ENCODE measurements around the gene ZNF264.
"Not testable (repeated sequence)": the region's sequence is repeated elsewhere in the genome, so short reads cannot be mapped to it uniquely, and the experiment has no call there.

The ZNF264 gene

DNA sequence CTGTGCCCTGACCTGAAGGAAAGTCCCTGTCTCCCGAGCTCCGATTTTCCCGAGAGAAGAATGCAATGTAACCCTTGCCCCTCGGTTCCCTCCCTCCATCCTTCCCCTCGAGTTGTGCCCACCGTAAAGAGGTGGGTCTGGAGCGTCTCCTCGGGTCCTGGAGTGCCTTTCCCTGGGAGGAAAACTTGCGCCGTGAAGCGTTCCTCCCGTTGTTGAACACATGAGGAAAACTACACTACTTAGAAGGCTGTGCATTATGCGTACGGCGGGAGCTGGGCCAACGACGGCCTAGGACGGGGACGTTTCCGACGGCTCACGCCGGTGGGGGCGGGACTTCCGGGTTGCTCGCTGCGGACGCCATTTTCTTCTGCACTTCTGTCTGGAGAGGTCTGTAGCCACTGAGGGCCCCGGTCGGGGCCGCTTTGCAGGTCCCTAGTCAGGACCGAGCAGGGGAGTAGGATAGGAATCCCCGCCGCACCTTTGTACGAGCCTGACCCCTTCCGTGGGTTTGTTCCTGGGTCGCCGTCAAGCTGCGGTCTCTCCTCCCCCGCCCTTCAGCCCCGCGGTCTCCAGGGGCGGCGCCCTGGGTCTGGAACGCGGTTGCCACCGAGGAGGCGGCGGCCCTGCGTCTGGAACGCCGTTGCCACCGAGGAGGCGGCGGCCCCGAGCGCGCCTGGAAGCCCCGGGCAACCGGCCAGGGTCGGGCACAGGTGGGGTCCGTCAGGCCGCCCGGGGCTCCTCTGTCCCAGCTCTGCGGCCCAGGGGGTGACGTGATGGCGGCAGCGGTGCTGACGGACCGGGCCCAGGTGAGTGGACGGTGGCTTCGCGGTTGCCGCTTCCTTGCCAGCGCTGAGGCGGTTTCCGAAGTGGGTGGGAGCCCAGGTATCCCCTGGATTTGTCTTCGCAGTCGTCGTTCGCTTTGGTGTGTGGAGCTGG lies at the start of gene ZNF264:
TSS of gene ZNF264 (plus strand) at position 360 of the 936 bp plus-strand sequence. CDS start at position 774, 414 bp downstream.
- Histone ChIP-seq H3K36me3 (ENCODE audit: control insufficient read depth, insufficient read depth, low read length) (peaks cover 24% of the 10 kb centered on the region), H3K4me1 (ENCODE audit: control insufficient read depth, insufficient read depth, low read length) (peaks cover 7% of the 10 kb centered on the region), H3K27me3 (ENCODE audit: control insufficient read depth, insufficient read depth, low read length) (no peaks in the 10 kb centered on the region), H3K27ac (ENCODE audit: low read depth, low read length) (peak within 1 kb of the TSS; percentile 88), H3K4me3 (ENCODE audit: low read length) (peak within 1 kb of the TSS; percentile 82), H3K9ac (ENCODE audit: low read length) (peak within 1 kb of the TSS; percentile 87)

DNA sequence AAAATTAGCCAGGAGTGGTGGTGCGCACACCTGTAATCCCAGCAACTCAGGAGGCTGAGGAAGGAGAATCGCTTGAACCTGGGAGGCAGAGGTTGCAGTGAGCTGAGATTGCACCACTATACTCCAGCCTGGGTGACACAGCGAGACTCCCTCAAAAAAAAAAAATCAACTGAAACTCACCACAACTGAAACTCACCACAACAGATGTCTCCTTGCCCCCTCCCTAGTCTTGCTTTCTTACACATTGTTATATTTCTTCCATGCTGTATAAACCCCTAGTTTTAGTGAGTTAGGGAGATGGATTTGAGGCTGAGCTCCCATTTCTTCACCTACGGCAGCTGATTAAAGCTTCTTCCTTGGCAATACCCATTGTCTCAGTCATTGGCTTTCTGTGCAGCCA lies 49.6 kb upstream of the ZNF264 start:
- no peaks in the 10 kb centered on the region for H3K4me1 ChIP-seq (ENCODE audit: control insufficient read depth, insufficient read depth, low read length)
- no peak overlapping the region for H3K27ac ChIP-seq (ENCODE audit: low read depth, low read length)
- H3K9ac ChIP-seq (ENCODE audit: low read length): no peak overlapping the region
- no peak overlapping the region for H3K4me3 ChIP-seq (ENCODE audit: low read length)
- no peaks in the 10 kb centered on the region for H3K27me3 ChIP-seq (ENCODE audit: control insufficient read depth, insufficient read depth, low read length)
- no peaks in the 10 kb centered on the region for H3K36me3 ChIP-seq (ENCODE audit: control insufficient read depth, insufficient read depth, low read length)

DNA sequence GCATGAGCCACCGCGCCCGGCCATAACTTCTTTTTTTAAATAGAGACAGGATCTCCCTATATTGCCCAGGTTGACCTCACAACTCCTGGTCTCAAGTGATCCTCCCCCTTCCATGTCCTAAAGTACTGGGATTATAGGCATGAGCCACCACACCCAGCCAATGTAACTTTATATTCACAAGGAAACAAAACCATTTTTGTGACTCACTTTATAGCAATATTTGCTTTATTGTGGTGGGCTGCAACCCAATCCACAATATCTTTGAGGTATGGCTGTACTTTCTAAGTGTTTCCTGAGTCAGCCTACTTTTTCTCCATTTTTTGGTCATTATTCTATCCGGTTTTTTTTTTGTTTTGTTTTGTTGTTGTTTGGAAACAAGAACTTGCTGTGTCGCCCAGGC lies 38.4 kb upstream of the ZNF264 start:
- Histone ChIP-seq H3K4me1 (ENCODE audit: control insufficient read depth, insufficient read depth, low read length) (no peaks in the 10 kb centered on the region), H3K4me3 (ENCODE audit: low read length) (no peak overlapping the region), H3K36me3 (ENCODE audit: control insufficient read depth, insufficient read depth, low read length) (no peaks in the 10 kb centered on the region), H3K27ac (ENCODE audit: low read depth, low read length) (no peak overlapping the region), H3K9ac (ENCODE audit: low read length) (no peak overlapping the region), H3K27me3 (ENCODE audit: control insufficient read depth, insufficient read depth, low read length) (no peaks in the 10 kb centered on the region)

DNA sequence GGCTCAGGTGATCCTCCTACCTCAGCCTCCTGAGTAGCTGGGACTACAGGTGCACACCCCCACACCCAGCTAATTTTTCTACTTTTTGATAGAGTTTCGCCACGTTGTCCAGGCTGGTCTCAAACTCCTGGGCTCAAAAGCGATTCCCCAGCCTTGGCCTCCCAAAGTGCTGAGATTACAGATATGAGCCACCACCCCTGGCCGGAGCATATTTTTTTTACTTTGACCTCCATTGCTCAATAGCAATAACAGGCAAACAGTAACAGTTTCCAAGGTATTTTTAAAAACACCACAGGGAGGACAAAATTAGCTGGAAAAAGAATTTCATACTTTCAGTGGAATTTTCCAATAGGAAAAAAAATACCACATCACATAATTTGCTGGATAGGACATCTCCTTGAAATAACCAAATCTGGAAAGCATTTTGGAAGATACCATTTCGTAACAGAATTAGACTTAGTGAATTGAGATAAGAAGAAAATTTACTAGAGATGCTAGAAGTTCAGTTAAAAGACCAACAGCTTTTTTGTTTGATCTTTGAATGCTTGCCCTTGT lies 29.2 kb upstream of the ZNF264 start:
- H3K36me3 ChIP-seq (ENCODE audit: control insufficient read depth, insufficient read depth, low read length): no peaks in the 10 kb centered on the region
- no peak overlapping the region for H3K27ac ChIP-seq (ENCODE audit: low read depth, low read length)
- no peaks in the 10 kb centered on the region for H3K27me3 ChIP-seq (ENCODE audit: control insufficient read depth, insufficient read depth, low read length)
- no peaks in the 10 kb centered on the region for H3K4me1 ChIP-seq (ENCODE audit: control insufficient read depth, insufficient read depth, low read length)
- H3K9ac ChIP-seq (ENCODE audit: low read length): no peak overlapping the region
- no peak overlapping the region for H3K4me3 ChIP-seq (ENCODE audit: low read length)

DNA sequence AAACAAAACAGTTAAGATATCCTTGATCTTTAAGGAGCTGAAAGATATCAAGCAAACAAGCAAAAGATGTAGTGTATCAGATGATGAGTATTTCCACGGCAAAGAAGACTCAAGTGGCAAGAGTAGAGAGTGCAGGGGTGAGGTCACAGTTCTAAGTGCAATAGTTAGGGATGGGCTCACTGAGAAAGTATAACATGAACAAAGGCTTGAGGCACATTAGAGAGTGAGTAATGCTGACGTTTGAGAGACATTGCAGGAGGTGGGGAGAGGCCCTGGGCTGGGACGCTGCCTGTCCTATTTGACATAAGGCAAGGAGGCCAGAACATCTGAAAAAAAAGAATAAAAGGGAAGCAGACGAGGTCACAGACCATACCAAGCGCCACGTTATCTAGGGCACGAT lies 25.5 kb upstream of the ZNF264 start:
- Histone ChIP-seq H3K9ac (ENCODE audit: low read length) (no peak overlapping the region), H3K36me3 (ENCODE audit: control insufficient read depth, insufficient read depth, low read length) (no peaks in the 10 kb centered on the region), H3K27ac (ENCODE audit: low read depth, low read length) (no peak overlapping the region), H3K4me1 (ENCODE audit: control insufficient read depth, insufficient read depth, low read length) (no peaks in the 10 kb centered on the region), H3K4me3 (ENCODE audit: low read length) (no peak overlapping the region), H3K27me3 (ENCODE audit: control insufficient read depth, insufficient read depth, low read length) (no peaks in the 10 kb centered on the region)

DNA sequence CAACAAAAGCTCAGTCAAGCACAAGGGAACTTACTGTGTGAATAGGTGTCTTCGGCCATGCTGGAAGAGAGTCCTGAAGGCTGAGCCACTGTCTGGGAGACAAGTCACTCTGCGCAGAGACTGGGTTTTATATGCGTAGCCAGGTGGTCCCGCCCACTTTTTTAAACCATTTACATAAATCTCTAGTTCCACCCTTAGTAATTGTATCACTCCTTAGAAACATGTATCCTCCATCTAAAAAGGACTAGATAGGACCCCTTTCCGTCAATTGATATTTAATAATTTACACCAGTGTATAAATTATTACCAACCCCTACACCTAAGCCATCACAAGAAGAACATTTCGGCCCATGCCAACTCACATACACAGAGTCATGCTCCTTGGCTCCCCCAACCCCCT lies 23.9 kb upstream of the ZNF264 start, which contains the start of gene DUXA:
TSS of gene DUXA (minus strand) at position 101 of the 400 bp plus-strand sequence. CDS start at position 59, 42 bp downstream.
- Histone ChIP-seq H3K27me3 (ENCODE audit: control insufficient read depth, insufficient read depth, low read length) (no peaks in the 10 kb centered on the region), H3K4me1 (ENCODE audit: control insufficient read depth, insufficient read depth, low read length) (no peaks in the 10 kb centered on the region), H3K36me3 (ENCODE audit: control insufficient read depth, insufficient read depth, low read length) (no peaks in the 10 kb centered on the region), H3K4me3 (ENCODE audit: low read length) (no peak within 1 kb of the TSS), H3K9ac (ENCODE audit: low read length) (no peak within 1 kb of the TSS), H3K27ac (ENCODE audit: low read depth, low read length) (no peak within 1 kb of the TSS)

DNA sequence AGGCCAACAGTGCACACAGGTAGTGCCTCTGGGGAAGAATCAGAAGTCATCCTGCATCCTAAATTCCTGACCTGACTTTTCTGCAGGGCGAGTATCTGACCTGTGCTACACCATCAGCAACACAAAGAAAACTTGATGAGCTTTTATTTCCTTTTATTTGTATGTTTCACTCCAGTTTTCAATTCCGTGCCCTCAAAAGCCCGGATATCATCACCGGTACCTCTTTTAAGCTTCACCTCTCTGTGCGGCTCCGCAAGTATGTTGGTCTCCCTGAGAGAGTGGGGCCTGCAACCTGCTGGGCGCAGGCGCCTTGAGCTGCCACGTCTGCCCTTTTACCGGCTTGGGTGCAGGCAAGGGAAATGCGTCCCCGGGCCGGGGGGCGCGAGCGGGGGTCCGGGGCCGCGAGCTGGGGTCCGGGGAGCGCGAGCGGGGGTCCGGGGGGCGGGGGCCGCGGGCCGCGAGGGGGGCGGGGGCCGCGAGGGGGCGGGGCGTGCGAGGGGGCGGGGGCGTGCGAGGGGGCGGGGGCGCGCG lies 19.7 kb upstream of the ZNF264 start:
- Histone ChIP-seq H3K9ac (ENCODE audit: low read length) (no peak overlapping the region), H3K4me1 (ENCODE audit: control insufficient read depth, insufficient read depth, low read length) (no peaks in the 10 kb centered on the region), H3K27ac (ENCODE audit: low read depth, low read length) (no peak overlapping the region), H3K36me3 (ENCODE audit: control insufficient read depth, insufficient read depth, low read length) (no peaks in the 10 kb centered on the region), H3K4me3 (ENCODE audit: low read length) (no peak overlapping the region), H3K27me3 (ENCODE audit: control insufficient read depth, insufficient read depth, low read length) (no peaks in the 10 kb centered on the region)

DNA sequence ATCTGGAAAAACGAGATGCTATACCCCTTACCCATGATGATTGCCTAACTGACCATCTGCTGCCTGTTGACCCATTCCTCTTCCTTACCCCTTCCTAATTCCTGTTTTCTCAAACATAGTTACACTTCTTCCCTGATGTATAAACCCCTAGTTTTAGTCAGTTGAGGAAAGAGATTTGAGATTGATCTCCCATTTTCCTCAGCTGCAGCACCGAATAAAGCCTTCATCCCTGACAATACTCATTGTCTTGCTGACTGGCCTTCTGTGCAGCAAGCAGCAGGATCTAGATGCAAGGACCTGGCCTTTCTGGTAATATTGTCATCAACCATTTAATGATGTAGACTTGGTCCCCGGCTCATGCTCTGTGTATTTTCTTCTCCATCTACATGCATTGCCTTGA lies 999 bp upstream of the ZNF264 start:
- Histone ChIP-seq H3K9ac (ENCODE audit: low read length) (no peak overlapping the region), H3K27ac (ENCODE audit: low read depth, low read length) (no peak overlapping the region), H3K27me3 (ENCODE audit: control insufficient read depth, insufficient read depth, low read length) (no peaks in the 10 kb centered on the region), H3K36me3 (ENCODE audit: control insufficient read depth, insufficient read depth, low read length) (peaks cover 17% of the 10 kb centered on the region), H3K4me3 (ENCODE audit: low read length) (peak overlapping the region; percentile 82), H3K4me1 (ENCODE audit: control insufficient read depth, insufficient read depth, low read length) (peaks cover 7% of the 10 kb centered on the region)

DNA sequence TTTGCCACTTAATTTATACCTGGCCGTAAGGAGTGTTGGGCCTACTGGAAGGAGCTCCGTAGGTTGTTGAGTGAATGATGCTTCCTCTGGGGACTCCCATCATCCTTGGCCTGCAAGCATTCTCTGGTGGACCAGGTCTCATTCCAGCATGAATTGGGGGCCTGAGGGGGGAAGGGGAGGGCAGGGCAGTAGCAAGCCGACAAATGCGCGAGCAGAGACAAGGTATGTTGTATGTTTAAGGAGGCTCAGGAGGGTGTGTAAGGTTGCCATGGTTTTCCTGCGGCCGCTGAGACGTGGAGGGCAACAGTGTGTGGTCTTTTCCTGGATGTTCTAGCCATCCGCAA lies 749 bp downstream of the ZNF264 start:
- Histone ChIP-seq H3K27me3 (ENCODE audit: control insufficient read depth, insufficient read depth, low read length) (no peaks in the 10 kb centered on the region), H3K36me3 (ENCODE audit: control insufficient read depth, insufficient read depth, low read length) (peaks cover 30% of the 10 kb centered on the region), H3K4me1 (ENCODE audit: control insufficient read depth, insufficient read depth, low read length) (peaks cover 7% of the 10 kb centered on the region), H3K4me3 (ENCODE audit: low read length) (peak overlapping the region; percentile 82), H3K9ac (ENCODE audit: low read length) (peak overlapping the region; percentile 66), H3K27ac (ENCODE audit: low read depth, low read length) (peak overlapping the region; percentile 88)

DNA sequence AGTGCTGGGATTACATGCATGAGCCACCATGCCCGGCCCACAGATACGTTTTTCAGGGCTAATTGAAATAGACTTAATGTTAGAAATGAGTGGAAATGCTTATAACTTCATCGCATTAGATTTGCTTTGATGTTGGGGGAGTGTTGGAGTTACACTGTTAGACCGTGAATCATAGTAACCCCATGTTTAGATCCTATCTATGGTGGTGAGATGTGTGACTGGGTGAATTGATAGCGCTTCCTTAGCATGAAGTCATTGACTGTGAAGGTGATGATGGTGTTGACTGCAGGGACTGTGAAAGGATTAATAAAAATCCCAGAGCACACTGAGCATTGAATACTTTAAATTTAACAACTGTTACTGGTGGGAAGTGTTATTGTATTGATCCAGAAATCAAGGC lies 1.7 kb downstream of the ZNF264 start:
- Histone ChIP-seq H3K4me1 (ENCODE audit: control insufficient read depth, insufficient read depth, low read length) (peaks cover 7% of the 10 kb centered on the region), H3K36me3 (ENCODE audit: control insufficient read depth, insufficient read depth, low read length) (peaks cover 31% of the 10 kb centered on the region), H3K4me3 (ENCODE audit: low read length) (peak overlapping the region; percentile 40), H3K27me3 (ENCODE audit: control insufficient read depth, insufficient read depth, low read length) (no peaks in the 10 kb centered on the region), H3K27ac (ENCODE audit: low read depth, low read length) (no peak overlapping the region), H3K9ac (ENCODE audit: low read length) (no peak overlapping the region)

DNA sequence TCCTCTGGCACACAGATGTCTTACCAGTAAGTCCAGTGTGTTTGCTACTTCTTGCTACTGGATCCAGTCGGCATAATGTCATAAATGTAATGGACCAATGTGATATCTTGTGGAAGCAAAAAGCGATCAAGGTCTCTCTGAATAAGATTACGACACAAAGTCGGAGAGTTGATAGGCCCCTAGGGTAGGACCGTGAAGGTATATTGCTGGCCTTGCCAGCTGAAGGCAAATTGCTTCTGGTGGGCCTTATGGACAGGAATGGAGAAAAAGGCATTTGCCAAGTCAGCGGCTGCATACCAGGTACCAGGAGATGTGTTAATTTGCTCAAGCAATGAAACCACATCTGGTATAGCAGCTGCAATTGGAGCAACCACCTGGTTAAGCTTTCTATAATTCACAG lies 6.6 kb downstream of the ZNF264 start:
- H3K36me3 ChIP-seq (ENCODE audit: control insufficient read depth, insufficient read depth, low read length): peaks cover 44% of the 10 kb centered on the region
- not testable (repeated sequence) for H3K4me3 ChIP-seq (ENCODE audit: low read length); H3K27ac ChIP-seq (ENCODE audit: low read depth, low read length); H3K27me3 ChIP-seq (ENCODE audit: control insufficient read depth, insufficient read depth, low read length); H3K9ac ChIP-seq (ENCODE audit: low read length); H3K4me1 ChIP-seq (ENCODE audit: control insufficient read depth, insufficient read depth, low read length)

DNA sequence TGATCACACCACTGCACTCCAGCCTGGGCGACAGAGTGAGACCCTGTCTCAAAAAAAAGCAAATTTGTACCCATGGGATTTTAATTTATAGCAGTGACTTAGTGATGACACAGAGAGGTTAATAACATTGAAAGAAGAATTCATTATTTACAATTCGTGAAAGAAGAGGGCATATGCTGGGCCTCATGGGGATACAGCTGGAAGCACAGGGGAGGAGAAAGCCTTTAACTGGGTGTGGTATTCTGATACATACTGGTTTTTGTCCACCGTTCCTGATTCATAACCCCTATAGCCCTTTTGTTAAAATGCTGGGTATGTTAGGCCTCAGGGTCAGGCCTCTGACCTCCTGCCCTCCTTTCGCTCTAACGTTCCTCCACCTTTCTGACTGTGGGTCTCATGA lies 10.9 kb downstream of the ZNF264 start:
- Histone ChIP-seq H3K9ac (ENCODE audit: low read length) (no peak overlapping the region), H3K27me3 (ENCODE audit: control insufficient read depth, insufficient read depth, low read length) (no peaks in the 10 kb centered on the region), H3K4me3 (ENCODE audit: low read length) (peak overlapping the region; percentile 3), H3K4me1 (ENCODE audit: control insufficient read depth, insufficient read depth, low read length) (no peaks in the 10 kb centered on the region), H3K27ac (ENCODE audit: low read depth, low read length) (no peak overlapping the region), H3K36me3 (ENCODE audit: control insufficient read depth, insufficient read depth, low read length) (peaks cover 26% of the 10 kb centered on the region)

Data from rectal smooth muscle tissue (tissue), 1 donor.